ENCODE data around the gene METRN. TPM values are rescaled to one million over a fixed set of nuclear protein-coding genes. Genes with fewer than 3 reads are reported as not detected.

METRN gene
- total RNA-seq, 1 donor from 2014 or later: 32.2 TPM

- Histone ChIP-seq H3K27ac (no peak overlapping the region), H3K4me1 (peaks cover 50% of the 10 kb centered on the region), H3K27me3 (peaks cover 9% of the 10 kb centered on the region), H3K36me3 (no peaks in the 10 kb centered on the region), H3K4me3 (peak overlapping the region; percentile 38 to 40), H3K9me3 (no peaks in the 10 kb centered on the region)
- intact Hi-C loops (cut with DNase I): no loop called here
- TF ChIP-seq POLR2AphosphoS5 (IDR thresholded peaks at IDR 0.05; ENCODE audit: insufficient read depth in 1 of 2, low read depth in 1 of 2) (no peak), CTCF (IDR thresholded peaks at IDR 0.05) (no peak), POLR2A (IDR thresholded peaks at IDR 0.05) (no peak)
- DNase-seq (ENCODE audit: extremely low spot score in 2 of 2): no peak
These were observed 20.6 kb upstream of the METRN start for GRCh38 chr16:694187-694862.

GRCh38 chr16:694863-695354 lies 20.0 kb upstream of the METRN start:
- Histone ChIP-seq H3K4me1 (peaks cover 44% of the 10 kb centered on the region), H3K4me3 (peak overlapping the region; percentile 38 to 40), H3K27ac (no peak overlapping the region), H3K27me3 (peaks cover 9% of the 10 kb centered on the region), H3K9me3 (no peaks in the 10 kb centered on the region), H3K36me3 (no peaks in the 10 kb centered on the region)
- no peak for DNase-seq (ENCODE audit: extremely low spot score in 2 of 2)
- TF ChIP-seq POLR2AphosphoS5 (IDR thresholded peaks at IDR 0.05; ENCODE audit: insufficient read depth in 1 of 2, low read depth in 1 of 2): no peak
- no peak for TF ChIP-seq CTCF (IDR thresholded peaks at IDR 0.05)
- TF ChIP-seq POLR2A (IDR thresholded peaks at IDR 0.05): no peak
- intact Hi-C loops (cut with DNase I): no loop called here

DNA sequence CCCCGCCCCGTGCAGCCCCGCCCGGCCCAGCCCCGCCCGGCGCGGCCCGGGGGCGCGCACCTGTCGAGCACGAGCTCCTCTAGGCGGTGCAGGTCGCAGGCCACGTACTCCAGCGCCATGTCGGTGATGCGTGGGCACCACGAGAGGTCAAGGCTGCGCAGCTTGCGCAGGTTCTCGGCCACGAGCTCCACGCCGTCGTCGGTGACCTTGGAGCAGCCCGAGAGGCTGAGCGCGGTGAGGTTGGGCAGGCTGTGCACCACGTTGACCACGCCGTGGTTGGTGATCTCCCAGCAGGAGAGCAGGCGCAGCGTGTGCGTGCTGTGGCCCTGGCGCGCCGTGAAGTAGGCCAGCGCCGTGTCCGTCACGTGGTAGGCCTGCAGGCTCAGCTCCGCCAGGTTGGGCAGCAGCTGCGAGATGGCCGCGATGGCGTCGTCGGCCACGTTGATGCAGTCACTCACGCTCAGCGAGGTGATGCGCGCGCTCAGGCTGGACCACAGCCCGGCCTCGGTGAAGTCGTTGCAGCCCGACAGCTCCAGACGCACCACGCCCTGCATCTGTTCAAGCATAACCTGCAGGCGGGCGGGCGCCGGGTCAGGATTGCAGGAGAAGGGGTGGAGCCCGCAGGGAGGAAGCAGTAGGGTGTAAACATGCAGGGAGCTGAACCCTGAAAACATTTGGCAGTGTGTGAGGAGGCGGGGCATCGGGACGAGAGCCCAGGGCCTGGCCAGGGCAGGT lies 19.4 kb upstream of the METRN start:
- TF ChIP-seq POLR2AphosphoS5 (IDR thresholded peaks at IDR 0.05; ENCODE audit: insufficient read depth in 1 of 2, low read depth in 1 of 2) (peak; percentile 24 to 53), CTCF (IDR thresholded peaks at IDR 0.05) (no peak), POLR2A (IDR thresholded peaks at IDR 0.05) (no peak)
- no peak for DNase-seq (ENCODE audit: extremely low spot score in 2 of 2)
- peaks cover 41% of the 10 kb centered on the region for H3K4me1 ChIP-seq
- intact Hi-C loops (cut with DNase I): no loop called here
- no peaks in the 10 kb centered on the region for H3K36me3 ChIP-seq
- peak overlapping the region; percentile 38 for H3K4me3 ChIP-seq
- H3K9me3 ChIP-seq: no peaks in the 10 kb centered on the region
- H3K27ac ChIP-seq: no peak overlapping the region
- peaks cover 9% of the 10 kb centered on the region for H3K27me3 ChIP-seq

DNA sequence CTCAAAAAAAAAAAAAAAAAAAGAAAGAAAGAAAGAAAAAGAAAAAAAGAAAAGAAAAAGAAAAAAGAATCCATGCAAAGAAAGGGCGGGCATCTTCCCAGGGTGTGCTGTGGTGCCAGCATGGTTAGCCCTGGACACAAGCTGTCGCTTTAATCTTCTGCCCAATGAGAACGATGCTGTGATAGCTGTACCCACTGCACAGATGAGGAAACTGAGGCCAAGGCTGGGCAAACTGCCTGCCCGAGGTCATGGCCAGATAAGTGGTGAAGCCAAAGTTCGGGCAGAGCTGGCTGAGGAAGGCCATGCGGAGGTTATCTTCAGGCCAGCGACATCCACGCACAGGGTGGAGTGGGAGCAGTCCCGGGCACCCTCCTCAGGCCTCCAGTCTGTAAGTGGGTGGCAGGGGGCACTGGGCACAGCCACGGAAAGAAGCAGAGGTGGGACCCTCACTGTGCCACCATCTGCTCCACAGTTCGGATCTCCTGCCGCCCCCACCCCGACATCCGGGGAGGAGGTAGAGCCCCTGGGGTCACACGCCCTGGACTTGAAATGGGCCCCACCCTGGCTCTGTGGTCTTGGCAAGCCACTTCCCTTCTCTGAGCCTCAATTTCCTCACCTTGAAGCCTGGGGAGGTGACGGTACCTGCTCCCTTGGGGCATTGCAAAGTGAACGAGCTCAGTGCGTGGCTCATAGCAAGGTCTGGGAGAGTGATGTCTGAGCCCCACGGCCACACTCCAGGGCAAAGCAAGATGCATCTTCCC lies 15.8 kb upstream of the METRN start:
- H3K4me3 ChIP-seq: no peak overlapping the region
- H3K36me3 ChIP-seq: no peaks in the 10 kb centered on the region
- H3K27ac ChIP-seq: no peak overlapping the region
- intact Hi-C loops (cut with DNase I): no loop called here
- no peak for DNase-seq (ENCODE audit: extremely low spot score in 2 of 2)
- H3K27me3 ChIP-seq: peaks cover 18% of the 10 kb centered on the region
- TF ChIP-seq POLR2A (IDR thresholded peaks at IDR 0.05) (no peak), POLR2AphosphoS5 (IDR thresholded peaks at IDR 0.05; ENCODE audit: insufficient read depth in 1 of 2, low read depth in 1 of 2) (no peak), CTCF (IDR thresholded peaks at IDR 0.05) (no peak)
- H3K4me1 ChIP-seq: peaks cover 29% of the 10 kb centered on the region
- H3K9me3 ChIP-seq: no peaks in the 10 kb centered on the region

Measured in vagina (tissue), 2 donors.